Measurements from ENCODE around the gene PNMA8A. TPM values are rescaled to one million over a fixed set of nuclear protein-coding genes. Genes with fewer than 3 reads are reported as not detected.

Gene PNMA8A
- total RNA-seq, 4 donors from 2014 or later: 0.72 to 3.5 (median 1.0) TPM

- no peak for TF ChIP-seq CTCF (IDR thresholded peaks at IDR 0.05)
- ATAC-seq (ENCODE audit: low FRiP score) (no peak), DNase-seq (ENCODE audit: low spot score) (no peak)
Measured at GRCh38 chr19:46491975-46492682, 20.8 kb upstream of the PNMA8A start.

GRCh38 chr19:46490774-46491173 lies 19.4 kb upstream of the PNMA8A start:
- DNase-seq (ENCODE audit: low spot score): no peak
- no peak for ATAC-seq (ENCODE audit: low FRiP score)
- no peak for TF ChIP-seq CTCF (IDR thresholded peaks at IDR 0.05)

GRCh38 chr19:46489445-46490272 lies 18.3 kb upstream of the PNMA8A start:
- ATAC-seq (ENCODE audit: low FRiP score) (no peak), DNase-seq (ENCODE audit: low spot score) (no peak)

GRCh38 chr19:46488551-46488950 lies 17.2 kb upstream of the PNMA8A start:
- ATAC-seq (ENCODE audit: low FRiP score): no peak
- DNase-seq (ENCODE audit: low spot score): no peak
- no peak for TF ChIP-seq CTCF (IDR thresholded peaks at IDR 0.05)

More at GRCh38 chr19:46489445-46490272, 18.3 kb upstream of the PNMA8A start:
- TF ChIP-seq CTCF (IDR thresholded peaks at IDR 0.05): no peak

- DNase-seq (ENCODE audit: low spot score) (peak; percentile 72), ATAC-seq (ENCODE audit: low FRiP score) (peak; percentile 79)
- peak in 2 of 3 donors; percentile 80 to 81 for TF ChIP-seq CTCF (IDR thresholded peaks at IDR 0.05)
Measured at GRCh38 chr19:46487802-46488445, 16.6 kb upstream of the PNMA8A start.

GRCh38 chr19:46487178-46487801 lies 15.9 kb upstream of the PNMA8A start:
- no peak for TF ChIP-seq CTCF (IDR thresholded peaks at IDR 0.05)
- DNase-seq (ENCODE audit: low spot score) (no peak), ATAC-seq (ENCODE audit: low FRiP score) (peak; percentile 7)

Measured in omental fat pad (tissue), 4 donors.